Measurements from ENCODE around the gene ARMCX5. TPM values are rescaled to one million over a fixed set of nuclear protein-coding genes. Genes with fewer than 3 reads are reported as not detected.

Gene ARMCX5
- polyA plus RNA-seq, 2 of the 4 experiments (the other 2 are of a cell fraction): 8.9 to 24.6 TPM

DNA sequence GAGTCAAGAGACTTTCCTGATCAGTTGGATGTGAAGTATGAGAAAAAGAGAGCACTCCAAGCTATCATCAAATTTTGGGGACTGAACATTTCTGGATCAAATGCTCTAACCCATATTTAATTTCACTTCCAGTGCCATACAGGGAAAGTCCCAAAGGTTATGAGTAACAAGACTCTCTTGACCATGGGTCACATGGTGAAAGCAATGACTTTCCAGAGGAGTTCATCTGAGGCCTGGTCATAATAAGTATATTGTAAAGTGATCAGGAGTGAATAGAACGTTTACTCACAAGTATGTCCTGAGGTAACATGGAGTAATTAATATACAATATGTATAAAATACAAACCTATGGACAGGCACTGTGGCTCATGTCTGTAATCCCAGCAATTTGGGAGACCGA lies 40.7 kb upstream of the ARMCX5 start:
- no peak overlapping the region for H3K27ac ChIP-seq
- H3K9me3 ChIP-seq: no peaks in the 10 kb centered on the region
- no peak overlapping the region for H3K4me3 ChIP-seq
- ChIA-PET POLR2A (no interaction called here), CTCF (no interaction called here)
- no peak for TF ChIP-seq RCOR1 (IDR thresholded peaks at IDR 0.05; ENCODE audit: low read depth, low read length)
- ATAC-seq (no peak), FAIRE-seq (peak; percentile 39), DNase-seq (ENCODE audit: low read depth in 1 of 2, low spot score in 1 of 2) (no peak)
- no peak overlapping the region for H3K4me2 ChIP-seq
- no peaks in the 10 kb centered on the region for H3K4me1 ChIP-seq
- 3% methylated on average over 2 of the region's 2 CpGs for WGBS (ENCODE audit: missing lambda C conversion rate)

DNA sequence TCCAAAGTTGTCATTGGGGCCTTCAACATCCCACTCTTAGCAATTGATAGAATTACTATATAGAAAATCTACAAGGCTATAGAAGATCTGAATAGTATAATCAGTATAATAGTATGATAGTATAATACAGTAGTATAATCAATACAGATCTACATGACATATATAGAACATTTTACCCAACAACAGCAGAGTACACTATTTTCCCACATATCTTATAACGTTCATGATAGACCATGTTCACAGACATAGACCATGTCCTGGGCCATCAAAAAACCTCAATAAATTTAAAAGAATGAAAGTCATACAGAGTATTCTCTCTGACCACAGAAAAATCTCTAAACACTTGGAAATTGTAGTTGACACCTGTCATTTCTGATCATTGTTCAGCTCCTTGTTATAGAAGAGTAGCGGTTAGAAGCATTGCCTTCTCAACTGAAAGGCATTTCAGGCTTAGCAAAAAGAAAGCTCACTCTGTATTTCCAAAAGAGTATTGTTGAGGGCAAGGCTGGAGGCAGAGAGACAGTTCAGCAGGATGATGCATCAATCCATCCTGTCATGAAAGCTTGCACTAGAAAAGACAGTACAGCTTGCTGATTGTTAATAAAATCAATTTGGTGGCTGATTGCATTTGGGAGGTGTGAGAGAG lies 38.8 kb upstream of the ARMCX5 start:
- FAIRE-seq (peak; percentile 32), ATAC-seq (no peak), DNase-seq (ENCODE audit: low read depth in 1 of 2, low spot score in 1 of 2) (no peak)
- POLR2A ChIA-PET: no interaction called here
- WGBS (ENCODE audit: missing lambda C conversion rate): 7% methylated on average over 2 of the region's 2 CpGs
- no peak overlapping the region for H3K4me3 ChIP-seq
- TF ChIP-seq, protein P1, sequence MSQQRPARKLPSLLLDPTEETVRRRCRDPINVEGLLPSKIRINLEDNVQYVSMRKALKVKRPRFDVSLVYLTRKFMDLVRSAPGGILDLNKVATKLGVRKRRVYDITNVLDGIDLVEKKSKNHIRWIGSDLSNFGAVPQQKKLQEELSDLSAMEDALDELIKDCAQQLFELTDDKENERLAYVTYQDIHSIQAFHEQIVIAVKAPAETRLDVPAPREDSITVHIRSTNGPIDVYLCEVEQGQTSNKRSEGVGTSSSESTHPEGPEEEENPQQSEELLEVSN (IDR thresholded peaks at IDR 0.05; ENCODE audit: borderline replicate concordance, low read depth): no peak
- TF ChIP-seq RNF2 (IDR thresholded peaks at IDR 0.05; ENCODE audit: borderline replicate concordance, low read depth) (no peak), POLR2A (IDR thresholded peaks at IDR 0.05; ENCODE audit: low read length) (no peak), RAD21 (conservative IDR thresholded peaks at IDR 0.05 in 1 of 2, IDR thresholded peaks at IDR 0.05 in 1 of 2) (no peak), PHF8 (IDR thresholded peaks at IDR 0.05; ENCODE audit: borderline replicate concordance, low read depth) (no peak), RFX5 (IDR thresholded peaks at IDR 0.05) (no peak), CBX2 (IDR thresholded peaks at IDR 0.05; ENCODE audit: borderline replicate concordance, low read depth) (no peak), GATA3 (IDR thresholded peaks at IDR 0.05; ENCODE audit: borderline replicate concordance) (no peak), CBX8 (IDR thresholded peaks at IDR 0.05) (no peak), FOSB (CRISPR knock-in tag; IDR thresholded peaks at IDR 0.05) (no peak), RARB (CRISPR knock-in tag; IDR thresholded peaks at IDR 0.05) (no peak), EP300 (IDR thresholded peaks at IDR 0.05) (no peak), ZC3H11A (IDR thresholded peaks at IDR 0.05) (no peak)
- TF ChIP-seq, protein P2, sequence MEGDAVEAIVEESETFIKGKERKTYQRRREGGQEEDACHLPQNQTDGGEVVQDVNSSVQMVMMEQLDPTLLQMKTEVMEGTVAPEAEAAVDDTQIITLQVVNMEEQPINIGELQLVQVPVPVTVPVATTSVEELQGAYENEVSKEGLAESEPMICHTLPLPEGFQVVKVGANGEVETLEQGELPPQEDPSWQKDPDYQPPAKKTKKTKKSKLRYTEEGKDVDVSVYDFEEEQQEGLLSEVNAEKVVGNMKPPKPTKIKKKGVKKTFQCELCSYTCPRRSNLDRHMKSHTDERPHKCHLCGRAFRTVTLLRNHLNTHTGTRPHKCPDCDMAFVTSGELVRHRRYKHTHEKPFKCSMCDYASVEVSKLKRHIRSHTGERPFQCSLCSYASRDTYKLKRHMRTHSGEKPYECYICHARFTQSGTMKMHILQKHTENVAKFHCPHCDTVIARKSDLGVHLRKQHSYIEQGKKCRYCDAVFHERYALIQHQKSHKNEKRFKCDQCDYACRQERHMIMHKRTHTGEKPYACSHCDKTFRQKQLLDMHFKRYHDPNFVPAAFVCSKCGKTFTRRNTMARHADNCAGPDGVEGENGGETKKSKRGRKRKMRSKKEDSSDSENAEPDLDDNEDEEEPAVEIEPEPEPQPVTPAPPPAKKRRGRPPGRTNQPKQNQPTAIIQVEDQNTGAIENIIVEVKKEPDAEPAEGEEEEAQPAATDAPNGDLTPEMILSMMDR (IDR thresholded peaks at IDR 0.05): no peak
- TF ChIP-seq, protein P3, sequence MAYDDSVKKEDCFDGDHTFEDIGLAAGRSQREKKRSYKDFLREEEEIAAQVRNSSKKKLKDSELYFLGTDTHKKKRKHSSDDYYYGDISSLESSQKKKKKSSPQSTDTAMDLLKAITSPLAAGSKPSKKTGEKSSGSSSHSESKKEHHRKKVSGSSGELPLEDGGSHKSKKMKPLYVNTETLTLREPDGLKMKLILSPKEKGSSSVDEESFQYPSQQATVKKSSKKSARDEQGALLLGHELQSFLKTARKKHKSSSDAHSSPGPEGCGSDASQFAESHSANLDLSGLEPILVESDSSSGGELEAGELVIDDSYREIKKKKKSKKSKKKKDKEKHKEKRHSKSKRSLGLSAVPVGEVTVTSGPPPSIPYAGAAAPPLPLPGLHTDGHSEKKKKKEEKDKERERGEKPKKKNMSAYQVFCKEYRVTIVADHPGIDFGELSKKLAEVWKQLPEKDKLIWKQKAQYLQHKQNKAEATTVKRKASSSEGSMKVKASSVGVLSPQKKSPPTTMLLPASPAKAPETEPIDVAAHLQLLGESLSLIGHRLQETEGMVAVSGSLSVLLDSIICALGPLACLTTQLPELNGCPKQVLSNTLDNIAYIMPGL (CRISPR knock-in tag; IDR thresholded peaks at IDR 0.05; ENCODE audit: borderline replicate concordance): no peak
- TF ChIP-seq, protein P4, sequence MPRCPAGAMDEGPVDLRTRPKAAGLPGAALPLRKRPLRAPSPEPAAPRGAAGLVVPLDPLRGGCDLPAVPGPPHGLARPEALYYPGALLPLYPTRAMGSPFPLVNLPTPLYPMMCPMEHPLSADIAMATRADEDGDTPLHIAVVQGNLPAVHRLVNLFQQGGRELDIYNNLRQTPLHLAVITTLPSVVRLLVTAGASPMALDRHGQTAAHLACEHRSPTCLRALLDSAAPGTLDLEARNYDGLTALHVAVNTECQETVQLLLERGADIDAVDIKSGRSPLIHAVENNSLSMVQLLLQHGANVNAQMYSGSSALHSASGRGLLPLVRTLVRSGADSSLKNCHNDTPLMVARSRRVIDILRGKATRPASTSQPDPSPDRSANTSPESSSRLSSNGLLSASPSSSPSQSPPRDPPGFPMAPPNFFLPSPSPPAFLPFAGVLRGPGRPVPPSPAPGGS (IDR thresholded peaks at IDR 0.05): no peak
- no peak overlapping the region for H3K4me2 ChIP-seq
- no peaks in the 10 kb centered on the region for H3K4me1 ChIP-seq
- no peaks in the 10 kb centered on the region for H3K9me3 ChIP-seq
- no peak overlapping the region for H3K27ac ChIP-seq
- CTCF ChIA-PET: no interaction called here

DNA sequence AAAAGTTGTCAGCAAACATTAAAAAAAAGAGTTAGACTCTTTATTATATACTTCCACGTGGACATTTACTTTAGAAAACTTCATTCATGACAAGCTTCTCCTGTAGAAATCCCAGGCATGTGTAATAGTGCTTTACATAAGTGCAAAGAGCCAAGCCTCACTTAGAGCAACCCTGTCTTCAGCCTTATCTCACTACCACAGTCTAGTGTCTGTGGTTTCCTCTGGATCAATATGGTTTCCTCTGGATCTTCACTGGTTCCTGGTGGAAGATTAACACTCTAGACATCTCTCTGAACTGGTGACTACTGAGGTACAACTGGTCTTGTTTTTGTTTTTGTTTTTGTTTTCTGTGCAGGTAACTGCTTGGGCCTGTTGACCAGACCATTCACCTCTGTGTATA lies 18.4 kb upstream of the ARMCX5 start:
- ATAC-seq: no peak
- 0% methylated on average over 1 of the region's 1 CpG for WGBS (ENCODE audit: missing lambda C conversion rate)
- Histone ChIP-seq H3K4me3 (no peak overlapping the region), H3K9me3 (no peaks in the 10 kb centered on the region), H3K27ac (no peak overlapping the region), H3K4me1 (no peaks in the 10 kb centered on the region), H3K4me2 (no peak overlapping the region)
- POLR2A ChIA-PET: no interaction called here
- no peak for TF ChIP-seq RARB (CRISPR knock-in tag; IDR thresholded peaks at IDR 0.05)
- TF ChIP-seq EHMT2 (IDR thresholded peaks at IDR 0.05; ENCODE audit: low read depth): no peak
- no peak for TF ChIP-seq TFCP2L1 (CRISPR knock-in tag; IDR thresholded peaks at IDR 0.05)
- no peak for TF ChIP-seq ZSCAN20 (CRISPR knock-in tag; IDR thresholded peaks at IDR 0.05)
- TF ChIP-seq ZNF302 (CRISPR knock-in tag; IDR thresholded peaks at IDR 0.05): no peak
- TF ChIP-seq RNF2 (IDR thresholded peaks at IDR 0.05; ENCODE audit: borderline replicate concordance, low read depth): no peak
- TF ChIP-seq RCOR1 (IDR thresholded peaks at IDR 0.05; ENCODE audit: low read depth, low read length): no peak
- TF ChIP-seq, protein P4 (IDR thresholded peaks at IDR 0.05): no peak
- no peak for TF ChIP-seq ZFP36 (IDR thresholded peaks at IDR 0.05; ENCODE audit: borderline replicate concordance, partially characterized antibody)
- TF ChIP-seq NPAS2 (CRISPR knock-in tag; IDR thresholded peaks at IDR 0.05; ENCODE audit: borderline replicate concordance): no peak
- no peak for TF ChIP-seq NR3C1 (IDR thresholded peaks at IDR 0.05)
- FAIRE-seq: no peak
- CTCF ChIA-PET: no interaction called here
- no peak for DNase-seq (ENCODE audit: low read depth in 1 of 2, low spot score in 1 of 2)
